AG08396 (cell line): Measurements from ENCODE around the gene CIITA.
A peak's percentile ranks its signal among the peaks of the same experiment; 100 is the strongest.
"Not testable (repeated sequence)": the region's sequence is repeated elsewhere in the genome, so short reads cannot be mapped to it uniquely, and the experiment has no call there.

Source experiments
- DNase-seq: peaks from one replicate; pipeline ENCODE4 v3.0.0; 2012; ENCODE audit warnings: low spot score, mixed read lengths

The CIITA gene

GRCh38 chr16:10934325-10935107, 57.5 kb downstream of the CIITA start:
- no peak for DNase-seq

DNA sequence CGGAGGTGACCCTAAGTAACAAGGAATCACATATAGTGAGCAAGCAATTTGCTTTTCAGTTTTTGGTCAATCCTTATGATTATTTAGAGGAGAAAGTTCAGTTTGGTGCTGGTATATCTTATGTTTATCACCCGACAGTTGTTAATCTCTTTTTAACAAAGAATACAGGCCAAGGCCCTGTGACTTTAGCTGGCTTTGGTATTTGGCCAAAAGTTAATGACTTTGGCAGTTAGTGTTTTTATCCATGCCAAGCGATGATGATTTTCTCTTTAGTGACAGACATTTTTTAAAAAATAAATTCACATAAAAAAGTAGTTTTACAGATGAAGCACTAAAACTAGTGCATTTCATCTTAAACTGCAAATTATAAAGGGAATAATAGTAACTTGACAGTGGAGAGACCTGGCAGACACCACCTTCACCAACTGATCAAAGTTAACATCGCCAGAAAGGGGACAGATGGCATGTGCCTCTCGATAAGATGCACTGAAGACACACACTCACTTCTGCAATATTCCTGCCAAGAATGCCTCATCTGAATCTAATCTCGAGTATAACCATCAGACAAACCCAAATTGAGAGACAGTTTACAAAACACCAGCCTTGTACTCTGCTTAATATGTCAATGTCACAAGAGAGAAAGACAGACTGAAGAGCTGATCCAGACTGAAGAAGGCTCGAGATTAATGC, 58.4 kb downstream of the CIITA start:
- no peak for DNase-seq

GRCh38 chr16:10936272-10936984, 59.4 kb downstream of the CIITA start:
- DNase-seq, result no peak

DNA sequence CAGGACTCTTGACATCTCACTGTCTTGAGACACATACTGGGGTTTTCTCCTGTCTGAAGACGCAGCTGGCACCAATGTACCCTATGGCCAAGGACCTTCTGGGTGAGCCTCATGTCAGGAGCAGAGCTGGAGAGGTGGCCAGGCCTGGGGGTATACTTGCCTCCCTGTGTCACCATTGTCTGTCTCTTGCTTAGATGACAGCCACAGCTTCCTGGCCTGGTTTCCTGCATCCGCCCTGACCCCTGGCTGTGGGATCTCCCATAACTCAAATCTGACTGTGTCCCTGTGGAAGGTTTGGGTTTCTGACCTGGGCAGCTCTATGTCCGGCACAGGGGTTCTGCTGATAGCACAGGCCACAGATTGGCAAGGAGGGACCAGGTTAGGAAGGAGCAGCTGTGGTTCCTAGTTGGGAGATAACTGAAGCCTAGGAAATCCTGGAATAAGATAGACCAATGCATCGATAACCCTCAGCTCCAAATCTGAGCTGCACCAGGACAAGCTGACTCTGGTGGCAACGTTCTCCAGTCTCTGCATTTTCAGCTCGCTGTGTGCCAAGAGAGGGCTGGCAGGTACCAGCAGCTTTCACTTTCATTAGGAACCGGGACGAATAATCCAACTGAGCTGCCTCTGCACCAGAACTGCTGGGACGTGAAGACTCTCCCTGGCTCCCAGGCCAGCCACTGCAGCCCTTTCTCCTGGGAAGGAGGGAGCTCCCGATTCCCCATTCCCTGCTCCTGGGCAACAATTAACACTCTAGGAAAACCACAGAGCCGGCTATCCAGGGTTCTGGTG, 60.3 kb downstream of the CIITA start:
- no peak for DNase-seq

DNA sequence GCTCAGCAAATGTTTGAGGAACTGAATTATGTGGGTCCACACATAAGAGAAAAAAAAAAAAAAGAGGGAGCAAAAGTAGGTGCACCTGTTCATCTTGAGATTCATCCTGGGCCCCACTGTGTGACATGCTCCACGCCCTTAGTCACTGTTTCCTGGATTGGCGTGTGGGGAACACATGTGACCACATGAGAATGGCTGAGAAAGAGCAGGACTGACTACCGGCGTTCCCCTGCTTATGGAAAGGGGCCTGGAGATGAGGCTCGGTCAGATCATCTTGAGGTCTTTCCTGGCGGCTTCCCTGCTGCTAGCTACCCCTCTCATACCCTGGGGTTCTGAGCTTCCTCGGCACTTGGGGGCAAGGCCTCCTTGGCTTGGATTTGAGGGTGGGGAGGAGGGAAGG, 61.3 kb downstream of the CIITA start:
- no peak for DNase-seq

GRCh38 chr16:10938796-10939648, 62.0 kb downstream of the CIITA start:
- DNase-seq, result no peak

- no peak for DNase-seq
These were observed 62.7 kb downstream of the CIITA start for GRCh38 chr16:10939649-10940234.

DNA sequence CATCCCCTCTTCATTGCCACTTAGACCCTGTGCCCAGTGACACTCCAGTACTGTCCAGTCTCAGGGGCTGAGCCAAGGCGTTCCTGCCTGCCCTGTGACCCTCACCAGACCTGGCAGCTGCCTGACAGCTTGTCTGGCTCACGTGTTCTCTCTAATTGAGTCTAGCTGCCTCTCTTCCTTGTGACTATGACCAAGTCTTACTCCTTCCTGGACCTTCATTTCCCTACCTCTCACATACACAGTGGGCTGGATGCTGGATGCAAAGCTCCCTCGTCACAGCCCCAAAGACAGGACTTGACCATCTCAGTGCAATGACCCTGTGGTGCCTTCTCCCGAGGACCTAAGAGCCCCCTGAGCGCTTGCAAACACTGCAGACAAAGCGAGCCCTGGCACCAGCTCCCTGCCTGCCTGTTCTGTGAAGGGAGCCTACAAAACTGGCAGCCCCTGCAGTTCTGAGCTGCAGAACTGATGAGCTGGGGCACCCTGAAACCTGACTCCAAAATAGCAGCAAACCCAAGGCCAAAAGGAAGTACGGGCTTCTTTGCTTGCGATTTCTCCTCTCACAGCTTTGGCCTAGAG, 63.6 kb downstream of the CIITA start:
- DNase-seq, result no peak

GRCh38 chr16:10941127-10941933, 64.3 kb downstream of the CIITA start:
- DNase-seq, result no peak

DNA sequence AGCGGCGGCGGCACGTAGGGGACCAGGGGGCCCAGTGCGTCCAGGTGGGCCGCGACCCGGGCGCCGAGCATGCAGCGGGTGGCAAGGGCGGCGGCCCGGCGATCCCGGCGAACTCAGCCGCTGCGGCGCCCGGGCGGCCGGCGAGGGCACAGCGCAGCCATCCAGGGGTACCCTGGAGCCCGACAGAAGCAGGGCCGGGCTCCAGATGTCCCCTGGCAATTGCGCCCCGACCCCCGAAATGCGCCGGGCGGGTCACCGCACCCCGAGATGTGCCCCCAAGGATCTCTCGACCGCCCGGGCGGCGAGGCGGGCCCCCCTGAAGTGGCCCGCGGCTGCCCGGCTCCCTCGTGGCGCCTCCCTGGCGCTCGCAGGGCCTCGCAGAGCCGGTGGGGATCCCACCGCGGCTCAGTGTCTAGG, 64.9 kb downstream of the CIITA start:
- not testable (repeated sequence) for DNase-seq

GRCh38 chr16:10942352-10943063, 65.5 kb downstream of the CIITA start, which contains the start of gene DEXI:
Gene DEXI, minus strand, starts transcription at chr16:10942468. Its CDS starts 463 bp downstream, at chr16:10942005.
- DNase-seq, result peak; percentile 100

DNA sequence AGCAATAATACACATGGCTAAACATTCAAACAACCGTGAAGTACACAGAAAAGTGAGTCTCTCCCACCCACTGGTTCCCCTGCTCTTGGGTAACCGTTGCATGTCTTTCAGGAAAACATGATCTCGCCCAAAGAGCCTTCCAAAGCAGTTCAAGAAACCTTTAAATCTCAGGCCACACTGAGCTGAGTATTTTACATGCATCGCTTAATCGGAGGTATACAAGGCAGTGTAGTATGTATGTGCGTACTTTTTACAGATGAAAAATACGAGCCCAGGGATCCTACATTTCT, 66.0 kb downstream of the CIITA start:
- DNase-seq, result no peak

- DNase-seq, result peak; percentile 98
These were observed 67.5 kb downstream of the CIITA start, which contains the start of gene CLEC16A for GRCh38 chr16:10944249-10945064. Gene CLEC16A, plus strand, starts transcription at chr16:10944564. Its CDS starts 154 bp downstream, at chr16:10944718.

DNA sequence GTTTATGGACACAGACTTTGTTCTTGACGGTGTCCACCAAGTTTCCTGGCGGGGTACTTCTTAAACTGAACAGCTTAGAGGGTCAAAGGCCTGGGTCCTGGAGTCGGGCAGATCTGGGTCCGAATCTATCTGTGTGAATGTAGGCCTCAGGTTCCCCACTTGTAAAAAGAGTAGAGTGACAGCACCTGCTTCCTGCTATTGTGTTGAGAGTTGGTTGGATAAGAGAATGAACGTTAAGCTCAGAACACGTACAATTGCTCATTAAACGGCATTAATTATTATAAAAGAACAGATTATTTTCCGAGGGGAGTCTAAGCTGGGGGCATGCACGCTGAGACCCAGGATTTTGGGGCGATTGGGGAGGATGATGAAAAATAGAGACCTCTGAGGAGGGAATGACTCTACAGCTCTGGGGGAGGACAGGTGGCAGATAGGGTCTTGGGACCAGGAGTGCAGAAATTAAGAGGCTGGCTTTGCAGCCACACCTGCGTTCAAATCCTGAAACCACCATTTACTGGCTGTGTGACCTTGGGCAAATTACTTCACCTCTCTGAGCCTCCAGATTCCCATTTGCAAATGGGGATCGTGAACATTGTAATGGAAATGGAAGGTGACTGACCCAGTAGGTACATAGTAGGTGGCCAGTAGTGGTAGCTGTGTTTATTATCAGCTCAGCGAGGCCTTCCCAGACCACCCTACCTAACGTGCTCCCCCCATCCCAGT, 68.2 kb downstream of the CIITA start:
- no peak for DNase-seq

DNA sequence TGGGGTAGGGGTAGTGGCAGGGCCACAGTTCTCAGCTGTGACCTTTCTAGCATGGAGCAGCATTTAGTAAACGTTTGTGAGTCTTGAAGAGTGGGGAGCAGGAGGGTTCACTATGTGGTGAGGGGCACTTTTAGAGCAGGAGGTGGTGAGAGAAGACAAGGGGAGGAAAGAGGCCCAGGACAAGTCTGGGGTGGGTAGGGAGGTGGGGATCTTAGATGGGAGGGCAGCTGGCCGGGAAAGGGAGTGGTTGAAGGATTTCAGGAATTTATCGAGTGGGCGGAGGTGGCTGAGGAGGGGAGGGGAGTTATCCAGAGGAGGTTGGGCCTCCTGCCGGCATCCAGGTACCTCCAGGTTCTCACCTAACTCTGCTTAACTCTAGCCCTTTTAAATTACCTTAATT, 69.3 kb downstream of the CIITA start:
- DNase-seq, result no peak

DNA sequence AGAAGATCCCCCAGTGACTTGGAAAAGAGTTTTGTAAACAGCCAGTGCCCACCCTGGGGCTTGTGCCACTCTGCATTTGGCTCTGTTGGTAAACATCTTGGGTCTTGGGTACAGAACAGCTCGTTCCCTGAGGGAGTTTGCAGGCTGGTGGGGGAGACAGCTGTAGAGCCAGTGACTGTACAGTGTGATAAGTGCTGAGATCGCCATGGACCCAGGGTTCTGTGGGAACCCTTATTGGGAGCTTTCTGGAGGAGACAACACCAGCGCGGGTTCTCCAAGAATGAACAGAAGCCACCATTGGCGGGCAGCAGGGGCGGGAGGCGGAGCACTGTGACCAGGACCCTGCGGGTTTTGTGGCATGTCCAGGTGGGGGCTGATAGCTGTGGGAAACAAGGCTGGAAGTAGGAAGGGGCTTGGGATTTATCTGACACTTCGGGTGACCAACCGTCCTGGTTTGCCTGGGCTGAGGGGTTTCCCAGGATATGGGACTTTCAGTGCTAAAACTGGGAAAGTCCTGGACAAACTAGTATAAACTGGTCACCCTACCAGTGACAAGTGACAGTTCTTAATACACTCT, 70.3 kb downstream of the CIITA start:
- no peak for DNase-seq

GRCh38 chr16:10949424-10949970, 72.5 kb downstream of the CIITA start:
- no peak for DNase-seq
